Left ventricle myocardium superior (tissue), 1 donor: ENCODE measurements around the gene TRIM24. TPM values are rescaled to one million over a fixed set of nuclear protein-coding genes. Genes with fewer than 3 reads are reported as not detected.

Experiments used
- ATAC-seq: fragments of 200-7000 bp; cut with Tn5 transposase; one replicate; pipeline ENCODE4 v1.9.1; 2020; ENCODE audit warnings: mild to moderate bottlenecking, moderate library complexity
- DNase-seq: peaks from one replicate; pipeline ENCODE4 v3.0.0-alpha.2; 2020
- intact Hi-C: fragments of 100-400 bp; cut with micrococcal nuclease; formaldehyde crosslinking; loops from one replicate; pipeline ENCODE4 v1.11.0; 2022
- total RNA-seq: library from RNA; stranded (reverse); fragmentation: NEBNext Ultra II Directional; extraction: Animal tissue kit (Norgen Biotek cat#: 25700); gene quantifications from one replicate; pipeline ENCODE4 v1.2.1, GENCODE V29; 2021
- donor health status: DM: no; HTN: yes; CAD: no; lungs with severe emphysema.

The TRIM24 gene
- total RNA-seq, 1 donor from 2014 or later, result 18.8 TPM

- intact Hi-C loops, result no loop called here
- no peak for ATAC-seq
- DNase-seq, result no peak
Observed at GRCh38 chr7:138602451-138602850, 142.4 kb downstream of the TRIM24 start.

GRCh38 chr7:138603549-138604318 lies 143.7 kb downstream of the TRIM24 start:
- ATAC-seq (no peak), DNase-seq (no peak)
- intact Hi-C loops, result no loop called here

GRCh38 chr7:138606236-138606635 lies 146.2 kb downstream of the TRIM24 start:
- ATAC-seq (no peak), DNase-seq (no peak)
- intact Hi-C loops, result no loop called here

GRCh38 chr7:138607216-138608126 lies 147.4 kb downstream of the TRIM24 start:
- ATAC-seq (no peak), DNase-seq (no peak)
- intact Hi-C loops, result no loop called here

- intact Hi-C loops, result no loop called here
- ATAC-seq, result no peak
- no peak for DNase-seq
Observed at GRCh38 chr7:138608275-138608674, 148.2 kb downstream of the TRIM24 start.

GRCh38 chr7:138610671-138611170 lies 150.7 kb downstream of the TRIM24 start:
- ATAC-seq (no peak), DNase-seq (no peak)
- intact Hi-C loops, result no loop called here

- intact Hi-C loops, result no loop called here
- ATAC-seq (no peak), DNase-seq (no peak)
Observed at GRCh38 chr7:138613630-138614029, 153.6 kb downstream of the TRIM24 start.

GRCh38 chr7:138616085-138616484 lies 156.0 kb downstream of the TRIM24 start:
- ATAC-seq, result no peak
- intact Hi-C loops, result no loop called here
- no peak for DNase-seq

- DNase-seq (no peak), ATAC-seq (no peak)
- intact Hi-C loops, result no loop called here
Observed at GRCh38 chr7:138618506-138618905, 158.4 kb downstream of the TRIM24 start.

- intact Hi-C loops, result no loop called here
- DNase-seq (no peak), ATAC-seq (no peak)
Observed at GRCh38 chr7:138618933-138619332, 158.9 kb downstream of the TRIM24 start.

GRCh38 chr7:138622841-138623240 lies 162.8 kb downstream of the TRIM24 start:
- no peak for ATAC-seq
- DNase-seq, result no peak
- intact Hi-C loops, result no loop called here

- intact Hi-C loops, result no loop called here
- no peak for ATAC-seq
- DNase-seq, result no peak
Observed at GRCh38 chr7:138625084-138625848, 165.2 kb downstream of the TRIM24 start.

- DNase-seq, result no peak
- no peak for ATAC-seq
- intact Hi-C loops, result no loop called here
Observed at GRCh38 chr7:138625849-138626230, 165.8 kb downstream of the TRIM24 start.

- no peak for ATAC-seq
- no peak for DNase-seq
- intact Hi-C loops, result no loop called here
Observed at GRCh38 chr7:138626846-138627245, 166.8 kb downstream of the TRIM24 start.

GRCh38 chr7:138627361-138627760 lies 167.3 kb downstream of the TRIM24 start:
- ATAC-seq (no peak), DNase-seq (no peak)
- intact Hi-C loops, result no loop called here

GRCh38 chr7:138630059-138630610 lies 170.1 kb downstream of the TRIM24 start:
- DNase-seq (no peak), ATAC-seq (no peak)
- intact Hi-C loops, result no loop called here

- intact Hi-C loops, result no loop called here
- DNase-seq (no peak), ATAC-seq (no peak)
Observed at GRCh38 chr7:138632384-138632783, 172.3 kb downstream of the TRIM24 start.

GRCh38 chr7:138632826-138633602 lies 173.0 kb downstream of the TRIM24 start:
- DNase-seq (no peak), ATAC-seq (no peak)
- intact Hi-C loops, result no loop called here
